Trophoblast cell (in vitro differentiated cells and primary cell): ENCODE measurements around the gene C6orf136.

Source experiments
- DNase-seq, 2 donors: peaks; one replicate each; pipeline ENCODE4 v3.0.0-alpha.2; 2016
- H2AFZ ChIP-seq: 2 replicates; pipeline ENCODE4 v1.6.1; 2013; ENCODE audit warnings: low read length, moderate library complexity, mild to moderate bottlenecking; ENCODE audit not compliant: insufficient read depth, poor library complexity
- H2AK5ac ChIP-seq: 2 replicates; pipeline ENCODE4 v1.6.1; 2013; ENCODE audit warnings: mild to moderate bottlenecking, low read length
- H2BK120ac ChIP-seq: 2 replicates; pipeline ENCODE4 v1.6.1; 2013; ENCODE audit warnings: low read length, mild to moderate bottlenecking, moderate library complexity; ENCODE audit not compliant: insufficient read depth, poor library complexity
- H2BK12ac ChIP-seq: 2 replicates; pipeline ENCODE4 v1.6.1; 2013; ENCODE audit warnings: mild to moderate bottlenecking, low read length, moderate library complexity
- H2BK5ac ChIP-seq: 2 replicates; pipeline ENCODE4 v1.6.1; 2013; ENCODE audit warnings: low read length, low read depth, moderate library complexity, mild to moderate bottlenecking; ENCODE audit not compliant: poor library complexity
- H3K14ac ChIP-seq: 2 replicates; pipeline ENCODE4 v1.6.1; 2013; ENCODE audit warnings: mild to moderate bottlenecking, low read length
- H3K18ac ChIP-seq: 2 replicates; pipeline ENCODE4 v1.6.1; 2013; ENCODE audit warnings: mild to moderate bottlenecking, low read length
- H3K23ac ChIP-seq: 2 replicates; pipeline ENCODE4 v1.6.1; 2013; ENCODE audit warnings: low read length
- H3K27ac ChIP-seq: 2 replicates; pipeline ENCODE4 v1.5.1; 2013; ENCODE audit warnings: low read depth, mild to moderate bottlenecking, inconsistent platforms, low read length, moderate library complexity
- H3K27me3 ChIP-seq: 2 replicates; pipeline ENCODE4 v1.6.1; 2013; ENCODE audit warnings: inconsistent platforms, mild to moderate bottlenecking, low read length, moderate library complexity; ENCODE audit not compliant: insufficient read depth
- H3K36me3 ChIP-seq, 2 experiments: 1 replicate in 1 of 2; 2 replicates in 1 of 2; pipeline ENCODE4 v1.6.1; 2013; ENCODE audit warnings: low read length in 2 of 2, mild to moderate bottlenecking in 2 of 2, moderate library complexity in 1 of 2; ENCODE audit not compliant: insufficient read depth in 2 of 2, control insufficient read depth in 1 of 2
- H3K4ac ChIP-seq: 2 replicates; pipeline ENCODE4 v1.6.1; 2013; ENCODE audit warnings: low read depth, mild to moderate bottlenecking, low read length, moderate library complexity
- H3K4me1 ChIP-seq, 2 experiments: 1 replicate in 1 of 2; 2 replicates in 1 of 2; pipeline ENCODE4 v1.6.1; 2013; ENCODE audit warnings: low read length in 2 of 2, mild to moderate bottlenecking in 2 of 2, moderate library complexity in 1 of 2; ENCODE audit not compliant: insufficient read depth in 2 of 2, control insufficient read depth in 1 of 2
- H3K4me2 ChIP-seq: 2 replicates; pipeline ENCODE4 v1.6.1; 2013; ENCODE audit warnings: inconsistent platforms, mild to moderate bottlenecking, low read length, moderate library complexity
- H3K4me3 ChIP-seq: 2 replicates; pipeline ENCODE4 v1.5.1; 2013; ENCODE audit warnings: mild to moderate bottlenecking, low read depth, low read length, inconsistent platforms
- H3K79me1 ChIP-seq: one replicate; pipeline ENCODE4 v1.6.1; 2013; ENCODE audit warnings: low read length
- H3K79me2 ChIP-seq: 2 replicates; pipeline ENCODE4 v1.6.1; 2013; ENCODE audit warnings: low read length, mild to moderate bottlenecking; ENCODE audit not compliant: control insufficient read depth, insufficient read depth, poor library complexity
- H3K9ac ChIP-seq: 2 replicates; pipeline ENCODE4 v1.6.1; 2013; ENCODE audit warnings: mild to moderate bottlenecking, low read length
- H3K9me3 ChIP-seq: 2 replicates; pipeline ENCODE4 v1.6.1; 2013; ENCODE audit warnings: low read depth, mild to moderate bottlenecking, control low read depth, inconsistent platforms, low read length; ENCODE audit not compliant: insufficient read depth
- H4K12ac ChIP-seq: 2 replicates; pipeline ENCODE4 v1.6.1; 2013; ENCODE audit warnings: low read depth, mild to moderate bottlenecking, low read length, moderate library complexity
- H4K8ac ChIP-seq: 2 replicates; pipeline ENCODE4 v1.6.1; 2013; ENCODE audit warnings: low read depth, mild to moderate bottlenecking, low read length, moderate library complexity
- H4K91ac ChIP-seq: one replicate; pipeline ENCODE4 v1.6.1; 2013; ENCODE audit warnings: low read depth, mild to moderate bottlenecking, low read length, moderate library complexity
- WGBS: extraction: QIAGEN DNeasy Blood & Tissue Kit; methylation state at CpG from one replicate; pipeline ENCODE4 v1.1.7; 2013; ENCODE audit warnings: missing lambda C conversion rate; ENCODE audit not compliant: insufficient read length, insufficient coverage; ENCODE audit errors: extremely low coverage; 5-methylcytosine and 5-hydroxymethylcytosine counted together

Gene C6orf136

GRCh38 chr6:30617565-30618269, 29.2 kb upstream of the C6orf136 start, which contains the start of gene MRPS18B:
Gene MRPS18B (plus strand): TSS chr6:30617840. CDS start chr6:30617866, 26 bp downstream.
- no CpG with 5 or more reads among the region's 34 CpGs for WGBS

GRCh38 chr6:30618270-30618797, 28.6 kb upstream of the C6orf136 start:
- no CpG with 5 or more reads among the region's 8 CpGs for WGBS

More at GRCh38 chr6:30617565-30618269, 29.2 kb upstream of the C6orf136 start, which contains the start of gene MRPS18B:
- H2BK12ac ChIP-seq: no peak within 1 kb of the TSS
- H2AFZ ChIP-seq: peak within 1 kb of the TSS; percentile 46
- H3K4ac ChIP-seq: peak within 1 kb of the TSS; percentile 97
- H3K18ac ChIP-seq: peak within 1 kb of the TSS; percentile 69
- H3K79me2 ChIP-seq: peaks cover 15% of the 10 kb centered on the region
- H3K4me1 ChIP-seq: peaks cover 3 to 6% of the 10 kb centered on the region in 2 experiments
- H3K14ac ChIP-seq: peak within 1 kb of the TSS; percentile 88
- peak within 1 kb of the TSS; percentile 94 for H4K8ac ChIP-seq
- H3K36me3 ChIP-seq: peaks cover 16 to 20% of the 10 kb centered on the region in 2 experiments
- no peak within 1 kb of the TSS for H3K23ac ChIP-seq
- peak within 1 kb of the TSS; percentile 81 for H3K4me2 ChIP-seq
- DNase-seq: peak; percentile 98 to 99
- H3K27me3 ChIP-seq: no peaks in the 10 kb centered on the region
- peaks cover 16% of the 10 kb centered on the region for H3K79me1 ChIP-seq
- H3K9ac ChIP-seq: peak within 1 kb of the TSS; percentile 98
- peak within 1 kb of the TSS; percentile 89 for H4K91ac ChIP-seq
- peak within 1 kb of the TSS; percentile 89 for H4K12ac ChIP-seq
- H3K4me3 ChIP-seq: peak within 1 kb of the TSS; percentile 85
- H2BK120ac ChIP-seq: peak within 1 kb of the TSS; percentile 57
- peak within 1 kb of the TSS; percentile 81 for H2BK5ac ChIP-seq
- peak within 1 kb of the TSS; percentile 90 for H3K27ac ChIP-seq
- H3K9me3 ChIP-seq: no peaks in the 10 kb centered on the region
- H2AK5ac ChIP-seq: peak within 1 kb of the TSS; percentile 90

DNA sequence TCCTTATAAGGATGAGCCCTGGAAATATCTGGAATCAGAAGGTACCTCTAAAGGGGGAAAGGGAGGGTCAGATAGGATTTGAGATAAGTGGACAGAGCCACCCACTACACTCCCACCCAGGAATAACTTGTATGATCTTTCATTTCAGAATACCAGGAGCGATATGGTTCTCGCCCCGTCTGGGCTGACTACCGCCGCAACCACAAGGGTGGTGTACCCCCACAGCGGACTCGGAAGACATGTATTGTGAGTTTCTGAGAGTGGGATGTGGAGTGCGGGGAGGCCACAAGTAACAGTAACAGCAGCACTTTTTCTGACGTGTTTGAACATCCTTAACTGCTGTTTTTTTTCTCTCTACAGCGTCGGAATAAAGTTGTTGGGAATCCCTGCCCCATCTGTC, 27.4 kb upstream of the C6orf136 start:
- H2BK5ac ChIP-seq: no peak overlapping the region
- peaks cover 3 to 4% of the 10 kb centered on the region in 2 experiments for H3K4me1 ChIP-seq
- H4K12ac ChIP-seq: no peak overlapping the region
- no peak overlapping the region for H2AFZ ChIP-seq
- H3K27ac ChIP-seq: no peak overlapping the region
- no peak overlapping the region for H3K4me3 ChIP-seq
- no CpG with 5 or more reads among the region's 11 CpGs for WGBS
- H2BK120ac ChIP-seq: no peak overlapping the region
- no peak for DNase-seq
- peaks cover 23 to 25% of the 10 kb centered on the region in 2 experiments for H3K36me3 ChIP-seq
- no peak overlapping the region for H3K9ac ChIP-seq
- no peak overlapping the region for H3K14ac ChIP-seq
- no peak overlapping the region for H3K4ac ChIP-seq
- H3K9me3 ChIP-seq: no peaks in the 10 kb centered on the region
- no peak overlapping the region for H3K18ac ChIP-seq
- peaks cover 16% of the 10 kb centered on the region for H3K79me1 ChIP-seq
- H2AK5ac ChIP-seq: no peak overlapping the region
- no peak overlapping the region for H2BK12ac ChIP-seq
- H4K8ac ChIP-seq: no peak overlapping the region
- H3K23ac ChIP-seq: no peak overlapping the region
- H3K79me2 ChIP-seq: peaks cover 15% of the 10 kb centered on the region
- H3K4me2 ChIP-seq: no peak overlapping the region
- no peak overlapping the region for H4K91ac ChIP-seq
- H3K27me3 ChIP-seq: no peaks in the 10 kb centered on the region

More at GRCh38 chr6:30618270-30618797, 28.6 kb upstream of the C6orf136 start:
- no peak overlapping the region for H3K27ac ChIP-seq
- H3K4me3 ChIP-seq: no peak overlapping the region
- no peaks in the 10 kb centered on the region for H3K27me3 ChIP-seq
- peaks cover 16% of the 10 kb centered on the region for H3K79me1 ChIP-seq
- H4K8ac ChIP-seq: peak overlapping the region; percentile 65
- peak overlapping the region; percentile 76 for H4K91ac ChIP-seq
- peak overlapping the region; percentile 61 for H3K9ac ChIP-seq
- peak overlapping the region; percentile 87 for H4K12ac ChIP-seq
- no peak overlapping the region for H2AFZ ChIP-seq
- H3K79me2 ChIP-seq: peaks cover 15% of the 10 kb centered on the region
- H3K23ac ChIP-seq: no peak overlapping the region
- H3K4me1 ChIP-seq: peaks cover 3 to 6% of the 10 kb centered on the region in 2 experiments
- H3K14ac ChIP-seq: peak overlapping the region; percentile 87
- no peak overlapping the region for H2BK12ac ChIP-seq
- H3K4ac ChIP-seq: peak overlapping the region; percentile 84
- H2AK5ac ChIP-seq: peak overlapping the region; percentile 90
- peak overlapping the region; percentile 41 for H2BK120ac ChIP-seq
- H3K4me2 ChIP-seq: peak overlapping the region; percentile 81
- H3K36me3 ChIP-seq: peaks cover 19 to 24% of the 10 kb centered on the region in 2 experiments
- no peak overlapping the region for H2BK5ac ChIP-seq
- no peak overlapping the region for H3K18ac ChIP-seq
- peak in 1 of 2 donors; percentile 21 for DNase-seq
- H3K9me3 ChIP-seq: no peaks in the 10 kb centered on the region

- no peak overlapping the region for H3K4me2 ChIP-seq
- no peak overlapping the region for H2AK5ac ChIP-seq
- no peak overlapping the region for H2BK5ac ChIP-seq
- H2BK12ac ChIP-seq: no peak overlapping the region
- no peak overlapping the region for H2AFZ ChIP-seq
- H4K8ac ChIP-seq: no peak overlapping the region
- H3K9me3 ChIP-seq: no peaks in the 10 kb centered on the region
- H3K36me3 ChIP-seq: peaks cover 42 to 48% of the 10 kb centered on the region in 2 experiments
- no peak overlapping the region for H3K27ac ChIP-seq
- peaks cover 6 to 11% of the 10 kb centered on the region in 2 experiments for H3K4me1 ChIP-seq
- no peak overlapping the region for H3K4ac ChIP-seq
- H3K4me3 ChIP-seq: no peak overlapping the region
- H4K12ac ChIP-seq: no peak overlapping the region
- H2BK120ac ChIP-seq: no peak overlapping the region
- no peak overlapping the region for H3K14ac ChIP-seq
- WGBS: no CpG with 5 or more reads among the region's 8 CpGs
- DNase-seq: no peak
- no peak overlapping the region for H4K91ac ChIP-seq
- peaks cover 6% of the 10 kb centered on the region for H3K79me1 ChIP-seq
- H3K27me3 ChIP-seq: no peaks in the 10 kb centered on the region
- no peak overlapping the region for H3K23ac ChIP-seq
- no peak overlapping the region for H3K18ac ChIP-seq
- H3K9ac ChIP-seq: no peak overlapping the region
- H3K79me2 ChIP-seq: peaks cover 5% of the 10 kb centered on the region
Observed at GRCh38 chr6:30625511-30625910, 21.4 kb upstream of the C6orf136 start.
